Measurements from ENCODE around the gene RPL22. TPM values are rescaled to one million over a fixed set of nuclear protein-coding genes. Genes with fewer than 3 reads are reported as not detected.

Gene RPL22
- total RNA-seq, 1 experiment from 2014 or later: 494 TPM

DNA sequence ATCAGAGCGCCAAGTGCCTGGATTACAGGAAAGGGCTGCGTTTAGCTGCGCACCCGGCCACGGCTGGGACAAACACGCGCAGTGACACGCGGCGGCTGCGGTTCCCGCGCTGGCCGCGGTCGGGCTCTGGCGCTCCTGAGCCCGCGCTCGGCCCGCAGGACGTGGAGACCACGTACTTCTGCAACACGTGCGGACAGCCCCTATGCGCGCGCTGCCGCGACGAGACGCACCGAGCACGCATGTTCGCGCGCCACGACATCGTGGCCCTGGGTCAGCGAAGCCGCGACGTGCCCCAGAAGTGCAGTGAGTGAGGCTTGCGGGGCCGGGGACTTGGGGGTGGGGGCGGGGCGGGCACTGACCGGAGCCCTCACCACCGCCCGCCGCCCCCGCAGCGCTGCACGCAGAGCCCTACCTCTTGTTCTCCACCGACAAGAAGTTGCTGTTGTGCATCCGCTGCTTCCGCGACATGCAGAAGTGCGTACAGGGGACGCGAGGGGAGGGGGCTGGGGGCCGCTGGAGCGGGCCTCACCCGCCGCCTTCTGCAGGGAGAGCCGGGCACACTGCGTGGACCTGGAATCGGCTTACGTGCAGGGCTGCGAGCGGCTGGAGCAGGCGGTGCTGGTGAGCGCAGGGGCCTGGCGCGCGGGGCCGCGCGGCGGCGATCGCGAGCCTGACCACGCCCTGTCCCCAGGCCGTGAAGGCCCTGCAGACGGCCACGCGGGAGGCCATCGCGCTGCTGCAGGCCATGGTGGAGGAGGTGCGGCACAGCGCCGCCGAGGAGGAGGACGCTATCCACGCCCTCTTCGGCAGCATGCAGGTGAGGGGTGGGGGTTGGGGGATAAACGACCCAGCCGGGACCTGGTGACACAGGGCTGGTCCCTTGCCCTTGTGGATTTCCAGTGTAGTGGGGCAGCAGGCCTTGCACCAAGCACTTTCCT is 9.6 kb upstream of the RPL22 start:
- peak overlapping the region; percentile 45 for H3K4me3 ChIP-seq (ENCODE audit: low read depth, low read length, poor library complexity, severe bottlenecking)
- peaks cover 21% of the 10 kb centered on the region for H3K4me1 ChIP-seq (ENCODE audit: insufficient read depth, low read length, poor library complexity, severe bottlenecking)
- peak; percentile 79 for DNase-seq (ENCODE audit: low spot score)
- BruUV-seq (replicated peaks): no TSS peak
- ChIA-PET CTCF (interaction anchor here (0.7 kb wide), 2 partner anchors 26 to 33 kb away, joined by 4 to 5 read pairs; no protein-coding TSS in a partner anchor), POLR2A (ENCODE audit: low non-redundant PET) (no interaction called here)
- intact Hi-C loops (cut with micrococcal nuclease; ENCODE audit: unreplicated experiment): no loop called here
- H3K9me3 ChIP-seq (ENCODE audit: low read depth, low read length, poor library complexity, severe bottlenecking): no peaks in the 10 kb centered on the region
- H3K27me3 ChIP-seq (replicated peaks; ENCODE audit: insufficient read depth, low read depth, low read length, poor library complexity): no peaks in the 10 kb centered on the region
- TF ChIP-seq, protein P1, sequence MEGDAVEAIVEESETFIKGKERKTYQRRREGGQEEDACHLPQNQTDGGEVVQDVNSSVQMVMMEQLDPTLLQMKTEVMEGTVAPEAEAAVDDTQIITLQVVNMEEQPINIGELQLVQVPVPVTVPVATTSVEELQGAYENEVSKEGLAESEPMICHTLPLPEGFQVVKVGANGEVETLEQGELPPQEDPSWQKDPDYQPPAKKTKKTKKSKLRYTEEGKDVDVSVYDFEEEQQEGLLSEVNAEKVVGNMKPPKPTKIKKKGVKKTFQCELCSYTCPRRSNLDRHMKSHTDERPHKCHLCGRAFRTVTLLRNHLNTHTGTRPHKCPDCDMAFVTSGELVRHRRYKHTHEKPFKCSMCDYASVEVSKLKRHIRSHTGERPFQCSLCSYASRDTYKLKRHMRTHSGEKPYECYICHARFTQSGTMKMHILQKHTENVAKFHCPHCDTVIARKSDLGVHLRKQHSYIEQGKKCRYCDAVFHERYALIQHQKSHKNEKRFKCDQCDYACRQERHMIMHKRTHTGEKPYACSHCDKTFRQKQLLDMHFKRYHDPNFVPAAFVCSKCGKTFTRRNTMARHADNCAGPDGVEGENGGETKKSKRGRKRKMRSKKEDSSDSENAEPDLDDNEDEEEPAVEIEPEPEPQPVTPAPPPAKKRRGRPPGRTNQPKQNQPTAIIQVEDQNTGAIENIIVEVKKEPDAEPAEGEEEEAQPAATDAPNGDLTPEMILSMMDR (conservative IDR thresholded peaks at IDR 0.05; ENCODE audit: low read depth, low read length): peak; percentile 57
- TF ChIP-seq EZH2 (IDR thresholded peaks at IDR 0.05; ENCODE audit: borderline replicate concordance, low read depth, low read length, poor library complexity, severe bottlenecking): no peak
- no peaks in the 10 kb centered on the region for H3K36me3 ChIP-seq (ENCODE audit: insufficient read depth, low read length, poor library complexity, severe bottlenecking)
- H3K27ac ChIP-seq (ENCODE audit: low read depth, low read length, poor library complexity, severe bottlenecking): no peak overlapping the region

DNA sequence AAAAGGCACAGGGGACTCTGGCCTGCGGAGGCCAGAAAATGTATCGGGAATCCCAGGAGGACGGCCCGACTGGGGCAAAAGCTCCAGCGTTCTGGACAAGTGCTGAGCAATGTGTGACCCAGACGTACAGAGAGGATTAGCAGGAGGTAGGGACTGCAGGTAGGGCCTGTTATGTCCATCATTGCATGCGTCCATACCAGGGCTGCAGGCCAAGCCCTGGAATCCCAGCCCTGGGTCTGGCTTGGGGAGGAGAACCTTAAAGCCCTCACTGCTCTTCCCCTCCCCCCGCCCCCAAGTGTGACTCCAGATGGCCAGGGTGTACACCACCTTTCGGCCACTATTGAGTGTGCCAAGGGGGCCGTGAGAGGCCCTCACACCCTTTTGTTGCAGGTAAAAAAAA is 8.5 kb upstream of the RPL22 start:
- Histone ChIP-seq H3K9me3 (ENCODE audit: low read depth, low read length, poor library complexity, severe bottlenecking) (no peaks in the 10 kb centered on the region), H3K27ac (ENCODE audit: low read depth, low read length, poor library complexity, severe bottlenecking) (no peak overlapping the region), H3K27me3 (replicated peaks; ENCODE audit: insufficient read depth, low read depth, low read length, poor library complexity) (no peaks in the 10 kb centered on the region), H3K4me3 (ENCODE audit: low read depth, low read length, poor library complexity, severe bottlenecking) (no peak overlapping the region), H3K36me3 (ENCODE audit: insufficient read depth, low read length, poor library complexity, severe bottlenecking) (no peaks in the 10 kb centered on the region), H3K4me1 (ENCODE audit: insufficient read depth, low read length, poor library complexity, severe bottlenecking) (peaks cover 21% of the 10 kb centered on the region)
- TF ChIP-seq, protein P1 (conservative IDR thresholded peaks at IDR 0.05; ENCODE audit: low read depth, low read length): no peak
- TF ChIP-seq EZH2 (IDR thresholded peaks at IDR 0.05; ENCODE audit: borderline replicate concordance, low read depth, low read length, poor library complexity, severe bottlenecking): no peak
- DNase-seq (ENCODE audit: low spot score): no peak
- CTCF ChIA-PET: interaction anchor here (0.7 kb wide), 2 partner anchors 25 to 34 kb away, joined by 4 to 5 read pairs; no protein-coding TSS in a partner anchor
- POLR2A ChIA-PET (ENCODE audit: low non-redundant PET): no interaction called here
- intact Hi-C loops (cut with micrococcal nuclease; ENCODE audit: unreplicated experiment): no loop called here
- no TSS peak for BruUV-seq (replicated peaks)

DNA sequence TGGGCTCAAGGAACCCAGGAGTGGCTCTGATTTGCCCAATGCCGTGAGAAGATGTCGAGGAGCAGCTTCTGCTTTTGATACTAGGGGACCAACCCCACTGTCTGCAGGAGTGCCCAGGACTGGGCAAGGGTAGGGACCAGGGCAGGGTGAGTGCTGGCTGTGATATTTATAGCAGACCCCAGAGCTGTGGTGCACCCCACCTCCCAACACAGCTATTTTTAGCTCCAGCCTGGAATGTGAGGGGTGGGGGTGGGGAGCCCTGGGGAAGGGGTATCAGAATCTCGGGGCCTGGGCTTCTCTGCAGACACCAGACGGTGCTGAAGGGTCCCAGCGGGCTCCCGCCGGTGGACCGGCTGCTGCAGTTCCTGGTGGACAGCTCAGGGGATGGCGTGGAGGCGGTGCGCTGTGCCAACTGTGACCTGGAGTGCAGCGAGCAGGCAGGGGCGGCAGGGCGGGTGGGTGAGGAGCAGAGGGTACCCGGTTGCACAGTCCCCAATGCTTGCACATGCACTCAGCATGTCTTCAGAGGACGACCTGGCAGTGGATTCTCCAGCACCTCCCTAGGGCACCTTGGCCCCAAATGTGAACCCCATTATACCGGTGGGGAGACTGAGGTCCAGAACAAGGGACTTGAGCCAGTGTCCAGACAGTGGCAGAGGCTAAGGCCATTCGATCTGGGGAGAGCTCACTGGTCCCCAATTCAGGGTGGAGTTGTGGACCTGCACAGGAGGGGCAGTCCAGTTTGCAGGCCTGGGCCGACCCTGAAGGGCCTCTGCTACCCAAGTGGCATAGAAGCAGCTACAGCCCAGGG is 7.9 kb upstream of the RPL22 start:
- Histone ChIP-seq H3K36me3 (ENCODE audit: insufficient read depth, low read length, poor library complexity, severe bottlenecking) (no peaks in the 10 kb centered on the region), H3K27me3 (replicated peaks; ENCODE audit: insufficient read depth, low read depth, low read length, poor library complexity) (no peaks in the 10 kb centered on the region), H3K4me1 (ENCODE audit: insufficient read depth, low read length, poor library complexity, severe bottlenecking) (peaks cover 21% of the 10 kb centered on the region), H3K4me3 (ENCODE audit: low read depth, low read length, poor library complexity, severe bottlenecking) (no peak overlapping the region), H3K27ac (ENCODE audit: low read depth, low read length, poor library complexity, severe bottlenecking) (no peak overlapping the region), H3K9me3 (ENCODE audit: low read depth, low read length, poor library complexity, severe bottlenecking) (no peaks in the 10 kb centered on the region)
- BruUV-seq (replicated peaks): no TSS peak
- TF ChIP-seq EZH2 (IDR thresholded peaks at IDR 0.05; ENCODE audit: borderline replicate concordance, low read depth, low read length, poor library complexity, severe bottlenecking): no peak
- TF ChIP-seq, protein P1 (conservative IDR thresholded peaks at IDR 0.05; ENCODE audit: low read depth, low read length): no peak
- ChIA-PET CTCF (interaction anchor here (0.6 kb wide), 1 partner anchor 671 kb away, joined by 4 read pairs; no protein-coding TSS in a partner anchor), POLR2A (ENCODE audit: low non-redundant PET) (no interaction called here)
- no peak for DNase-seq (ENCODE audit: low spot score)
- intact Hi-C loops (cut with micrococcal nuclease; ENCODE audit: unreplicated experiment): no loop called here
